GM06990 (cell line): ENCODE data around the gene CHD6.

Source experiments
- DNase-seq: peaks from one replicate; pipeline ENCODE4 v3.0.0-alpha.2; 2011; ENCODE audit not compliant: insufficient read length; ENCODE audit errors: extremely low read depth
- H3K27me3 ChIP-seq: replicated peaks from 2 replicates; pipeline ENCODE4 v1.6.0; 2011; ENCODE audit warnings: low read length; ENCODE audit not compliant: control insufficient read depth, insufficient read depth
- H3K36me3 ChIP-seq: 2 replicates; pipeline ENCODE4 v1.5.1; 2011; ENCODE audit warnings: low read length; ENCODE audit not compliant: control insufficient read depth, insufficient read depth
- H3K4me3 ChIP-seq: replicated peaks from 2 replicates; pipeline ENCODE4 v1.5.1; 2011; ENCODE audit warnings: low read depth, mild to moderate bottlenecking, control low read depth, low read length
- TF ChIP-seq, protein P1 (sequence below): IDR thresholded peaks from 2 replicates; pipeline ENCODE4 v1.5.1; 2011; ENCODE audit warnings: low read length, control low read depth, mild to moderate bottlenecking, inconsistent platforms; ENCODE audit not compliant: insufficient read depth, poor library complexity, severe bottlenecking

The CHD6 gene

DNA sequence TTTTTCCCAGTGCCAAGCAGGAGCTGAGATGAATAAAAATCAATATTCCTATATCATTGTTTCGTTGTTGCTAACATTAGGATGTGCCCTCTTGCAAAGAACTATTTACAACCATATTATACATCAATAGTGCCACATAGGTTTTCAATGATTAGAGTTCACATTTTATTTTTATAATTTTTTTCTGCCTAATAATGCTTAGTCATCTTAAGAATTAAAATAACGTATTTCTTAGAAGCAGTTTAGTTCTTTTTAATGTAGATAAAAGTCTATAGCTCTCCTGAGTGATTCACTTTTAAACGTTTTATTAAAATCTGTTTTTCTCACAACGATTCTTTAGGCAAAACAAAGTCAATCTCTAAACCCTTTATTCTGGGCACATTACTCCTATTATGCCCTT lies 71.6 kb downstream of the CHD6 start:
- DNase-seq = no peak
- Histone ChIP-seq H3K27me3 (no peaks in the 10 kb centered on the region), H3K4me3 (no peak overlapping the region), H3K36me3 (no peaks in the 10 kb centered on the region; the same call in none of the 2 replicates)
- TF ChIP-seq, protein P1, sequence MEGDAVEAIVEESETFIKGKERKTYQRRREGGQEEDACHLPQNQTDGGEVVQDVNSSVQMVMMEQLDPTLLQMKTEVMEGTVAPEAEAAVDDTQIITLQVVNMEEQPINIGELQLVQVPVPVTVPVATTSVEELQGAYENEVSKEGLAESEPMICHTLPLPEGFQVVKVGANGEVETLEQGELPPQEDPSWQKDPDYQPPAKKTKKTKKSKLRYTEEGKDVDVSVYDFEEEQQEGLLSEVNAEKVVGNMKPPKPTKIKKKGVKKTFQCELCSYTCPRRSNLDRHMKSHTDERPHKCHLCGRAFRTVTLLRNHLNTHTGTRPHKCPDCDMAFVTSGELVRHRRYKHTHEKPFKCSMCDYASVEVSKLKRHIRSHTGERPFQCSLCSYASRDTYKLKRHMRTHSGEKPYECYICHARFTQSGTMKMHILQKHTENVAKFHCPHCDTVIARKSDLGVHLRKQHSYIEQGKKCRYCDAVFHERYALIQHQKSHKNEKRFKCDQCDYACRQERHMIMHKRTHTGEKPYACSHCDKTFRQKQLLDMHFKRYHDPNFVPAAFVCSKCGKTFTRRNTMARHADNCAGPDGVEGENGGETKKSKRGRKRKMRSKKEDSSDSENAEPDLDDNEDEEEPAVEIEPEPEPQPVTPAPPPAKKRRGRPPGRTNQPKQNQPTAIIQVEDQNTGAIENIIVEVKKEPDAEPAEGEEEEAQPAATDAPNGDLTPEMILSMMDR = no peak

GRCh38 chr20:41544472-41544871 lies 73.7 kb downstream of the CHD6 start:
- H3K36me3 ChIP-seq = no peaks in the 10 kb centered on the region; the same call in 1 of the 2 replicates
- no peak for DNase-seq
- TF ChIP-seq, protein P1 = no peak
- H3K27me3 ChIP-seq = no peaks in the 10 kb centered on the region
- H3K4me3 ChIP-seq = no peak overlapping the region

DNA sequence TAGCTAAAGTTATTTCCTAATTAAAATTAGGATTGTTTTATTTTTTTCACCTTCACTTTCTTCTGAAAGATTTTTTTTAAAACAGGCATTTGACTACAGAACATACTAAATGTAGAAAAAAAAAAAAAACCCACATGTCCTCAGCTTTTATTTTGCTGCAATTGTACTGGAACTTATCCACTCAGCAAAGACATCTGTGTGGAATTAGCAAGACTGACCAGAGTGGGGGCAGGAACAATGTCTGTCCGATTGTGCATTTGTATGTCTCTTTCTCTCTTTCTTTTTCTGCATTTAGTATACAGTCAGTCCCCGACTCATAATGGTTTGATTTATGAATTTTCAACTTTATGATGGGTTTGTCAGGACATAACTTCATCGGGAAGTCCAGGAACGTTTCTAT lies 77.3 kb downstream of the CHD6 start:
- H3K4me3 ChIP-seq = no peak overlapping the region
- no peak for DNase-seq
- TF ChIP-seq, protein P1 = no peak

GRCh38 chr20:41540459-41540858 lies 77.7 kb downstream of the CHD6 start:
- Histone ChIP-seq H3K27me3 (no peaks in the 10 kb centered on the region), H3K4me3 (no peak overlapping the region), H3K36me3 (no peaks in the 10 kb centered on the region; the same call in none of the 2 replicates)
- TF ChIP-seq, protein P1 = no peak
- no peak for DNase-seq

More for the DNA sequence above, 77.3 kb downstream of the CHD6 start:
- Histone ChIP-seq H3K27me3 (no peaks in the 10 kb centered on the region), H3K36me3 (no peaks in the 10 kb centered on the region; the same call in none of the 2 replicates)

GRCh38 chr20:41538810-41539596 lies 79.2 kb downstream of the CHD6 start:
- H3K27me3 ChIP-seq = no peaks in the 10 kb centered on the region
- DNase-seq = no peak
- no peaks in the 10 kb centered on the region; the same call in none of the 2 replicates for H3K36me3 ChIP-seq
- H3K4me3 ChIP-seq = no peak overlapping the region
- TF ChIP-seq, protein P1 = no peak
